NCI-H748 (cell line): ENCODE results near the gene ZNF624.
A peak's percentile ranks its signal among the peaks of the same experiment; 100 is the strongest.

ENCODE experiments used
- DNase-seq: peaks from one replicate; lab custom pipeline; 2025; ENCODE audit not compliant: unreplicated experiment; lab: John Stamatoyannopoulos, UW

ZNF624 gene

DNA sequence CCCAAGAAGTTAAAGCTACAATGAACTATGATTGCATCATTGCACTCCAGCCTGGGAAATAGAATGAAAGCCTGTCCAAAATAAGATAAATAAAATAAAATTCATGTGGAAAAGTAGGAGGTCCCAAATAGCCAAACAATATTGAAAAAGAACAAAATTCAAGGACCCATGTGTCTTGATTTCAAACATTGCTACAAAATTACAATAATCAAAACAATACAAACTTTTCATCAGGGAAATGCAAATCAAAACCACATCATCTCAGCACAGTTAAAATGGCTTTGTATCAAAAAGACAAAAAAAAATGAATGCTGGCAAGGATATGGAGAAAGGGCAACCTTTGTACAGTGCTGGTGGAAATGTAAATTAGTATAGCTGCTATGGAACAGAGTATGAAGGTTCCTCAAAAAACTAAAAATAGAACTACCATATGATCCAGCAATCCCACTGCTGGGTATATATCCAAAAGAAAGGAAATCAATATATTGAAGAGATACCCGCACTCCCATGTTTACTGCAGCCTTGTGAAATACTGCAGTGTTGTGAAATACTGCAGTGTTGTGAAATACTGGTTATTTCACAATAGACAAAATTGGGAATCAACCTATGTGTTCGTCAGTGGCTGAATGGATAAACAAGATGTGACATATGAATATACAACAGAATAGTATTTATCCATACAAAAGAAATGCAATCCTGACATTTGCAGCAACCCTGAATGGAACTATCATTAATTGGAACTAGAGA lies 60.1 kb downstream of the ZNF624 start:
- DNase-seq = no peak

- peak; percentile 95 for DNase-seq
Observed at GRCh38 chr17:16589097-16589969, 64.3 kb downstream of the ZNF624 start.

DNA sequence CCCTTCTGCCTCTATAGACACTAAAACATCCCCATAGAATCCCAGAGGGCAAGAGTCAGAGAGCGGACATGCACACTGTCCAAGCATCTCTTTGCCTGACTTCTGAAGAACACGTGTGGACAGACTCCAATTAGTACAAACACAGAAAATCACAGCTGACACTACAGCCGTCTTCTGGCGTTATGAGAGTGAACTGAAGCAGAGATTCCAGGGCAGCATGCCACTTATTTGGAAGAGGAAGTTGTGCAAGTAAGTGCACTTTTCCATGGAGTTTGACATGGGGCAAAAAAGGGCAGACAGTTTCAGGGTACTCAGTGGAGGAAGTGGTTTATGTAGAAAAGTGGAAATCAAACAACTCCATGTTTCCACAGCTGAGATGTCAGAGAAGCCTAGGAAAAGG lies 67.9 kb downstream of the ZNF624 start:
- no peak for DNase-seq

DNA sequence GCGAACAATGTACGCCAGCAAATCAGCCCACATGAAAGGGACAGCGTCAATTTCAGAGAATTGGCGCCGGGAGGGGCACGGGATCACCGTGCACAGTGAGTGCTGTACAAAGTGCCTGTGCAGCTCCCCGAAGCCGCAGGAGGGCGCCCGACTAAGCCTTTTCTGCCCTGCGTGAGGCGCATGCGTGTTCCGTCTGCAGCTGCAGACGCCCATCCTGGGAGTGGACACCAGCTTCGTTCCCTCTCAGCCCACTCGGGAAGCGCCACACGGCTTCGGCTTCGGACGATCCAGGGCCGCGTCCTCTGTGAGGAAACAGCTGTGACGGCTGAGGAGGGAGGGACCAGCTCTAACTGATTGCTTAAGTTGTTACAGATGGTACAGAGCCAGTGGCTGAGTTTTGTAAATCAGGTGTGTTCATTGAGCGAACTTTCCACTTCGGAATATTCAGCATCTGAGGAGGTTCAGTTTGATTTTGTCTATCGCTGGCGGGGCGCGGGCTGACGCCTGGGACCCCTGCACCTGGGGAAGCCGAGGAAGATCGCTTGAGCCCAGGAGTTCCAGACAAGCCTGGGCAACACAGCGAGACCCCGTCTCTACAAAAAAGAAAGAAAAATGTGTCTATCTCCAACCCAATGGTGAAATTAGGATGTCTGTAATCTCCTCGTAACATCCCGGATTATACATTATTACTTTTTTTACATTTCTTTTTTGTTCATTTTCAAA lies 69.2 kb downstream of the ZNF624 start:
- peak; percentile 97 for DNase-seq

- DNase-seq = no peak
Observed at GRCh38 chr17:16583781-16584180, 69.9 kb downstream of the ZNF624 start.

GRCh38 chr17:16573466-16573865 lies 80.2 kb downstream of the ZNF624 start:
- no peak for DNase-seq
